ENCODE measurements around the gene EPSTI1. TPM values are rescaled to one million over a fixed set of nuclear protein-coding genes. Genes with fewer than 3 reads are reported as not detected.
A peak's percentile ranks its signal among the peaks of the same experiment; 100 is the strongest.

EPSTI1 gene
- total RNA-seq, 3 donors from 2014 or later (not counting 1 experiment from before 2014, with no cell fraction given), result 23.4 to 57.4 (median 34.4) TPM

DNA sequence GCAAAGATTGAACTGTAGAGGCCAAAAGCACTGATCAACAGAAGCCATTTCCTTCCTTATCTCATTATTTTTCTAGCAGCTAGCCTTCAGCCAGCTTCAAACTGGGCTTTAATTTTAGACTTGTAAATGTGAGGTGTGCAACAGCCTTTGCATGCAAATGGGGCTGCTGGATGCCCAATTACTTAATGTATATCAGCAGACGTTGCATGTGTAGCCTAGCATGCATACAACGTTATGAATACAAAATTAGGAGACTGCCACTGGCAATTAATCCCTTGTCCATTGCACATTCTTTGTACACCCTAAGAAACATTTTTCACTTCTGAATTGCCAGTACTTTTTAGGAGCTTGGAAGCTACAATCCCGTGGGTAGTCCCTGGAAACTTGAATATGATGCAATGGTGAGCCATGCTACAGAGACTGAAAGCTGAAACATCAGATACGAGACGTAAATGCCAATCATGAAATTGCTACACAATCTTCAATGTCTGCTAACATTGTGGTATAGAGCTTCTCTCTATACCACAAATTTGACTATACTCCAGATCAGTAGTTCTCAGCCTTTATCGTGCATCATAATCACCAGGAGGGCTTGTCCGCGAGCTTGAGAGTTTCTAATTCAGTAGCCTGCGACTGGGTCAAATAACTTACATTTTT lies 20.2 kb downstream of the EPSTI1 start:
- H3K36me3 Mint-ChIP-seq, result no peaks in the 10 kb centered on the region
- H3K4me3 Mint-ChIP-seq, result no peak overlapping the region
- ATAC-seq (no peak), DNase-seq (no peak)
- Histone ChIP-seq H3K36me3 (ENCODE audit: control insufficient read depth, insufficient read depth, low read length) (peaks cover 17% of the 10 kb centered on the region), H3K4me3 (ENCODE audit: low read length) (no peak overlapping the region), H3K27ac (ENCODE audit: low read length) (no peak overlapping the region), H3K4me1 (ENCODE audit: control insufficient read depth, insufficient read depth, low read length) (peaks cover 12% of the 10 kb centered on the region), H3K9me3 (ENCODE audit: control insufficient read depth, insufficient read depth, low read length) (no peaks in the 10 kb centered on the region), H3K27me3 (ENCODE audit: control insufficient read depth, insufficient read depth, low read length) (no peaks in the 10 kb centered on the region)
- H3K27me3 Mint-ChIP-seq (ENCODE audit: low read depth in 2 of 2), result no peaks in the 10 kb centered on the region
- H3K9me3 Mint-ChIP-seq, result no peaks in the 10 kb centered on the region
- TF ChIP-seq, protein P1, sequence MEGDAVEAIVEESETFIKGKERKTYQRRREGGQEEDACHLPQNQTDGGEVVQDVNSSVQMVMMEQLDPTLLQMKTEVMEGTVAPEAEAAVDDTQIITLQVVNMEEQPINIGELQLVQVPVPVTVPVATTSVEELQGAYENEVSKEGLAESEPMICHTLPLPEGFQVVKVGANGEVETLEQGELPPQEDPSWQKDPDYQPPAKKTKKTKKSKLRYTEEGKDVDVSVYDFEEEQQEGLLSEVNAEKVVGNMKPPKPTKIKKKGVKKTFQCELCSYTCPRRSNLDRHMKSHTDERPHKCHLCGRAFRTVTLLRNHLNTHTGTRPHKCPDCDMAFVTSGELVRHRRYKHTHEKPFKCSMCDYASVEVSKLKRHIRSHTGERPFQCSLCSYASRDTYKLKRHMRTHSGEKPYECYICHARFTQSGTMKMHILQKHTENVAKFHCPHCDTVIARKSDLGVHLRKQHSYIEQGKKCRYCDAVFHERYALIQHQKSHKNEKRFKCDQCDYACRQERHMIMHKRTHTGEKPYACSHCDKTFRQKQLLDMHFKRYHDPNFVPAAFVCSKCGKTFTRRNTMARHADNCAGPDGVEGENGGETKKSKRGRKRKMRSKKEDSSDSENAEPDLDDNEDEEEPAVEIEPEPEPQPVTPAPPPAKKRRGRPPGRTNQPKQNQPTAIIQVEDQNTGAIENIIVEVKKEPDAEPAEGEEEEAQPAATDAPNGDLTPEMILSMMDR (IDR thresholded peaks at IDR 0.05), result no peak
- intact Hi-C loops (cut with micrococcal nuclease), result loop anchor here (5.0 kb wide), 2 partner anchors 115 to 900 kb away; no protein-coding TSS in a partner anchor
- peak overlapping the region in 1 of 2 donors; percentile 13 for H3K27ac Mint-ChIP-seq
- WGBS (ENCODE audit: insufficient coverage), result 90% methylated on average over 9 of the region's 9 CpGs
- peaks cover 21 to 37% of the 10 kb centered on the region in 2 donors for H3K4me1 Mint-ChIP-seq

DNA sequence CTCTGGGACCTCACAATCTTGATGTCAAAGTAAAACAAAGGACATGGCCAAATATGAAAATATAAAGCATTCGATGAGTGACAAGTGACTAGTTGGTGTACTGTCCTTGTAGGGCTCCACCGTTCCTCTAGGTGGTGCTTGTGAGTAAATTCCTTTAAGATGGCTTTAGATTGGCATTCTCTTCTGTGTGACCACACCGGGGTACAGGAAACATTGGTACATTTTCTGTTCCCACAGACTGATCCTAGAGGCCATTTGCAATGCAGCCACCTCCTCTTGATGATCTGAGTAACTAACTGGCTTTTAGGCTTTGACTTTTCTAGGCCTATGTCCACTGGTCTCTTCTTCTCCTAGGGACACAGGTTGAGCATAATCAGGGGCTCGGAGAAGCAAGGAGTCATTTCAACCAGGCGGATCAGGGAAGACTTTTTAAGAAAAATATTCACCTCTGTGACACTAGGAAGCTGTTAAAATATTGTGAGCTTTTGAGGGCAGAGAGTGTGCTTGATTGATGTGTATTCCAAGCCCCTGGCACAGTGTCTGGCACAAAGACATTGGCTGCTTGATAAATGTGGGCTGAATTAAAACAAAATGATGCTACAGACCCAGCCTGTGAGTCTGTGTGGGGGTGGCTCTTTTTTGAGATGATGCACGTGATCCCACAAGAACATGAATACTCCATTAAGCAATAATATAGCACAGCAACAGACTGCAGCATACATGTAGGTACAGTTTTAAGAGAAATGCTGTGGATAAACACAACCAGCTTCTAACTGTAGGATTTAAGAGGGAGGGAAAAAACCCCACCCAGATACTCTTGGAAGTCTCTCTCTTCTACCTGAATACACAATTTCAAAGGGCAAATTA lies 21.0 kb downstream of the EPSTI1 start:
- Mint-ChIP-seq H3K27me3 (ENCODE audit: low read depth in 2 of 2) (no peaks in the 10 kb centered on the region), H3K27ac (peak overlapping the region in 1 of 2 donors; percentile 13), H3K4me1 (peaks cover 21 to 32% of the 10 kb centered on the region in 2 donors), H3K4me3 (no peak overlapping the region), H3K9me3 (no peaks in the 10 kb centered on the region), H3K36me3 (no peaks in the 10 kb centered on the region)
- Histone ChIP-seq H3K9me3 (ENCODE audit: control insufficient read depth, insufficient read depth, low read length) (no peaks in the 10 kb centered on the region), H3K36me3 (ENCODE audit: control insufficient read depth, insufficient read depth, low read length) (peaks cover 17% of the 10 kb centered on the region), H3K27ac (ENCODE audit: low read length) (no peak overlapping the region), H3K4me1 (ENCODE audit: control insufficient read depth, insufficient read depth, low read length) (peaks cover 12% of the 10 kb centered on the region), H3K27me3 (ENCODE audit: control insufficient read depth, insufficient read depth, low read length) (no peaks in the 10 kb centered on the region), H3K4me3 (ENCODE audit: low read length) (no peak overlapping the region)
- DNase-seq (peak in 1 of 2 donors; percentile 78), ATAC-seq (peak; percentile 83 to 84 (median 84))
- TF ChIP-seq, protein P1 (IDR thresholded peaks at IDR 0.05), result peak; percentile 88
- intact Hi-C loops (cut with micrococcal nuclease), result loop anchor here (5.0 kb wide), 2 partner anchors 116 to 901 kb away; no protein-coding TSS in a partner anchor
- 55% methylated on average over 5 of the region's 6 CpGs for WGBS (ENCODE audit: insufficient coverage)

DNA sequence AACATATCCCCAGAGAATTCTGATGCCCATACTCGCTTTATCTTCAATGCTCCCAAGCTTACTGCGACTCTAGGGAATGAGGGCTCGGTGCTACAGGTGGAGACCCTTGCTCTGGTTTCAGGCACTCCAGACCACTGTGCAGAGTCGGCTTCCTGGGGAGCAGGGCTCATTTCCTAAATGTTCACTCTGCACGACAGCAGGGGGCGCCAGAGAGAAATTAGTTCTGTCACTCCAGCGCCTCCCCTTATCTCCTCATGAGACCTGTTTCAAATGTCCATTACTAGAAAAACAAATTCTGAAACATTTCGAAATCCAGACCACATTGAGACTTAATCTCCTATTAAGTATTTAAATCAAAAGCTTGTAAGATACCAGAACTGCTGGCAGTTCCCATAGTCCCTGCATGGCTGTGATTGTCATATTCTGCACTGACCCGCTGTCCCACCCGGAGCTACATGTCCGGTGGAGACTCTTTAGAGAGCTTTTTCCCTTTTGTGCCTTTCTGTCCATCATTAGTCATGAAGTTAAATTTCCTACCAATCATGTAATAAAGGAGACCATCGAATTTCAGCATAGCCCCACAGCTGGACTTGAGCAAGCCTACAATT lies 22.4 kb downstream of the EPSTI1 start:
- Histone ChIP-seq H3K36me3 (ENCODE audit: control insufficient read depth, insufficient read depth, low read length) (peaks cover 23% of the 10 kb centered on the region), H3K4me1 (ENCODE audit: control insufficient read depth, insufficient read depth, low read length) (peaks cover 12% of the 10 kb centered on the region), H3K4me3 (ENCODE audit: low read length) (no peak overlapping the region), H3K27ac (ENCODE audit: low read length) (no peak overlapping the region), H3K9me3 (ENCODE audit: control insufficient read depth, insufficient read depth, low read length) (no peaks in the 10 kb centered on the region), H3K27me3 (ENCODE audit: control insufficient read depth, insufficient read depth, low read length) (no peaks in the 10 kb centered on the region)
- 44% methylated on average over 12 of the region's 12 CpGs for WGBS (ENCODE audit: insufficient coverage)
- Mint-ChIP-seq H3K4me1 (peaks cover 21 to 23% of the 10 kb centered on the region in 2 donors), H3K9me3 (no peaks in the 10 kb centered on the region), H3K27ac (peak overlapping the region; percentile 34 to 75), H3K27me3 (ENCODE audit: low read depth in 2 of 2) (no peaks in the 10 kb centered on the region), H3K4me3 (no peak overlapping the region), H3K36me3 (no peaks in the 10 kb centered on the region)
- DNase-seq (peak; percentile 81 to 88), ATAC-seq (peak; percentile 87 to 93 (median 91))
- intact Hi-C loops (cut with micrococcal nuclease), result loop anchor here (1.0 to 5.0 kb wide), 3 partner anchors 54 to 903 kb away; partner anchors contain the start of gene DNAJC15
- TF ChIP-seq, protein P1 (IDR thresholded peaks at IDR 0.05), result peak; percentile 95

Measured in natural killer cell (primary cell).